ENCODE results near the gene SYK.
"Not testable (repeated sequence)": the region's sequence is repeated elsewhere in the genome, so short reads cannot be mapped to it uniquely, and the experiment has no call there.

SYK gene

DNA sequence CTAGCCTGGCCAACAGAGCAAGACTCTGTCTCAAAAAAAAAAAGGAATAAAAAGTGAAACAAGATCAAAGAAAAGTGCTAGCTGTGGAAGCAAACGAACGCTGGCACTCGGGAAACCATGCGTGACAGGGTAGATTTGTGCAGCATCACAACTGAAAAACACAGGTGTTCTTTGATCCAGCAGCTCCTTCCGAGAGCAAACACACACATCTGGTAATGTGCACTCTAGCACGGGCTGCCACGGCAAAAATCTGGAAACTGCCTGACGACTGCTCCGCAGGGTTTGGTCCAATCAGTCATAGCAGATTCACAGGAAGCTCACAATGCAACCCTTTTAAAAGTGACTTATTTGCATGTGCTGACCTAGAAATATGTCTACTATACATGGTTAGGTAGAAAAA, 80.0 kb downstream of the SYK start:
- Histone ChIP-seq H3K9me3 (ENCODE audit: control insufficient read depth, low read length) (no peaks in the 10 kb centered on the region), H3K36me3 (ENCODE audit: control insufficient read depth, insufficient read depth, low read length) (no peaks in the 10 kb centered on the region), H3K27me3 (replicated peaks; ENCODE audit: control insufficient read depth, insufficient read depth, low read length, poor library complexity, severe bottlenecking) (no peaks in the 10 kb centered on the region), H3K4me1 (ENCODE audit: control insufficient read depth, insufficient read depth, low read length, poor library complexity, severe bottlenecking) (no peaks in the 10 kb centered on the region), H3K27ac (ENCODE audit: insufficient read depth, low read length, poor library complexity, severe bottlenecking) (no peak overlapping the region), H3K4me3 (ENCODE audit: insufficient read depth, low read depth, low read length, poor library complexity, severe bottlenecking) (no peak overlapping the region)
- DNase-seq, result no peak

DNA sequence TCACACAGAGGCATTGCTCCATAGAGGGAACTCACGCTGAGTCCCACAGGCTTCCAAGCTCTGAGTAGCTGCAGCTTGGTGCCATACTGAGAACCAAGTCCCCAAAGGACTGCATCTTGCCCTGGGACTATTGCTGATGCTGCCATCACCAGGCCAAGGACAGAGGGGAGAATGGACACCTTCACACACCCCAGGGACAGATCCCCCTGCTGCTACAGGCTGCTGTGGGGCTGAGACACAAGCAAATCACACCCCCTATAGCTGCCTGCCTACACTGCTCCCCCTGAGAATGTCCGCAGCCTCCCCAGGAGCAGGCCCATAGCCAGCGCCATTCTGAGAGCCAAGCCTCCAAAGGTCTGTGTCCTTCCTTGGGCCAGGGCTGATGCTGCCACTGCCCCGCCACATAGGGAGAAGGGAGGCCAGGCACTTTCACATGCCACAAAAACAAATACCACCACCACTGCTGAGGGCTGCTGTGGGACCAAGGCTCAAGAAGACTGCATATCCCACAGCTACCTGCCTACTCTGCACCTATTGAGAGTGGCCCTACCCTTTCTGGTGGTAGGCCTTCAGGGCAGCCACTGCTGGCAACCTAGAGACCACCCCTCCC, 81.5 kb downstream of the SYK start:
- DNase-seq, result no peak
- Histone ChIP-seq H3K27ac (ENCODE audit: insufficient read depth, low read length, poor library complexity, severe bottlenecking) (no peak overlapping the region), H3K36me3 (ENCODE audit: control insufficient read depth, insufficient read depth, low read length) (no peaks in the 10 kb centered on the region), H3K27me3 (replicated peaks; ENCODE audit: control insufficient read depth, insufficient read depth, low read length, poor library complexity, severe bottlenecking) (no peaks in the 10 kb centered on the region), H3K9me3 (ENCODE audit: control insufficient read depth, low read length) (no peaks in the 10 kb centered on the region), H3K4me1 (ENCODE audit: control insufficient read depth, insufficient read depth, low read length, poor library complexity, severe bottlenecking) (no peaks in the 10 kb centered on the region), H3K4me3 (ENCODE audit: insufficient read depth, low read depth, low read length, poor library complexity, severe bottlenecking) (no peak overlapping the region)

- H3K9me3 ChIP-seq (ENCODE audit: control insufficient read depth, low read length), result no peaks in the 10 kb centered on the region
- no peaks in the 10 kb centered on the region for H3K4me1 ChIP-seq (ENCODE audit: control insufficient read depth, insufficient read depth, low read length, poor library complexity, severe bottlenecking)
- no peak for DNase-seq
- no peak overlapping the region for H3K4me3 ChIP-seq (ENCODE audit: insufficient read depth, low read depth, low read length, poor library complexity, severe bottlenecking)
- no peaks in the 10 kb centered on the region for H3K27me3 ChIP-seq (replicated peaks; ENCODE audit: control insufficient read depth, insufficient read depth, low read length, poor library complexity, severe bottlenecking)
- H3K27ac ChIP-seq (ENCODE audit: insufficient read depth, low read length, poor library complexity, severe bottlenecking), result no peak overlapping the region
- no peaks in the 10 kb centered on the region for H3K36me3 ChIP-seq (ENCODE audit: control insufficient read depth, insufficient read depth, low read length)
Observed at GRCh38 chr9:90883661-90884060, 82.0 kb downstream of the SYK start.

GRCh38 chr9:90884178-90884577, 82.6 kb downstream of the SYK start:
- no peak overlapping the region for H3K27ac ChIP-seq (ENCODE audit: insufficient read depth, low read length, poor library complexity, severe bottlenecking)

DNA sequence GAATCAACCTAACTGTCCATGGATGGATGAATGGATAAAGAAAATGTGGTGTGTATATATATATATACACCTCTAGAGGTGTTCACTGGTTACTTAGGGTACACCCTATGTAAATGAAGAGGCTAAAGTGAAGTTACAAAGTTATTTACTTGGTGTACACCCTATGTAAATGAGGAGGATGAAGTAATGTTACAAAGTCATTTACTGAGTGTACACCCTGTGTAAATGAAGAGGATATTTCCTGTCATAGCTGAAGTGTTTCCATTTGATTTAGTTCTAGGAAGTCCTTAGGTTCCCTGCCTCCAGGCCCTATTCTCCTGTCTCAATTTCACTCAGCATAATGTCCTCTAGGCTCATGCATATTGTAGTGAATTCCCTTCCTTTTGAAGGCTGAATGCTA, 85.2 kb downstream of the SYK start:
- not testable (repeated sequence) for H3K27me3 ChIP-seq (replicated peaks; ENCODE audit: control insufficient read depth, insufficient read depth, low read length, poor library complexity, severe bottlenecking); H3K4me1 ChIP-seq (ENCODE audit: control insufficient read depth, insufficient read depth, low read length, poor library complexity, severe bottlenecking); DNase-seq; H3K4me3 ChIP-seq (ENCODE audit: insufficient read depth, low read depth, low read length, poor library complexity, severe bottlenecking); H3K27ac ChIP-seq (ENCODE audit: insufficient read depth, low read length, poor library complexity, severe bottlenecking); H3K36me3 ChIP-seq (ENCODE audit: control insufficient read depth, insufficient read depth, low read length); H3K9me3 ChIP-seq (ENCODE audit: control insufficient read depth, low read length)

More at GRCh38 chr9:90884178-90884577, 82.6 kb downstream of the SYK start:
- Histone ChIP-seq H3K9me3 (ENCODE audit: control insufficient read depth, low read length) (no peaks in the 10 kb centered on the region), H3K27me3 (replicated peaks; ENCODE audit: control insufficient read depth, insufficient read depth, low read length, poor library complexity, severe bottlenecking) (no peaks in the 10 kb centered on the region), H3K4me1 (ENCODE audit: control insufficient read depth, insufficient read depth, low read length, poor library complexity, severe bottlenecking) (no peaks in the 10 kb centered on the region), H3K4me3 (ENCODE audit: insufficient read depth, low read depth, low read length, poor library complexity, severe bottlenecking) (no peak overlapping the region), H3K36me3 (ENCODE audit: control insufficient read depth, insufficient read depth, low read length) (no peaks in the 10 kb centered on the region)
- no peak for DNase-seq

DNA sequence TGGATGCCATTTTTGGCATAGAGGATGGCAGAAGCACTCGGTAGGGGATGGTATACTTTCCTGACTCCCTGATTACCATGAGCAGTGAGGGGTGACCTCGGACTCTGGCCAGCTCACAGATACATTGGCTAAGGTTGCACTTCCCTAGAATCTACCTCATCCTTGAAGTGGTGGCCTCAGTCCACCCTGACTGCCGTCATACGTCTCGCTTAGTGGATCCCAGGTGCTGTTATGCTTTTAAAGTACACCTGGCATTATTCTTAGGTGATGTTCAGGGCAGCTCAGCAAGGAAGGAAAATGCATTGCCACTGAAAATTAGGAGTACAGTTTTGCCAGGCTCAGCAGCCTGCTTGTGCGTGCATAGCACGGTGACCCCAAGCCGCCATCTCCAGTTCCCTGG, 87.3 kb downstream of the SYK start:
- Histone ChIP-seq H3K4me3 (ENCODE audit: insufficient read depth, low read depth, low read length, poor library complexity, severe bottlenecking) (no peak overlapping the region), H3K27me3 (replicated peaks; ENCODE audit: control insufficient read depth, insufficient read depth, low read length, poor library complexity, severe bottlenecking) (no peaks in the 10 kb centered on the region), H3K27ac (ENCODE audit: insufficient read depth, low read length, poor library complexity, severe bottlenecking) (no peak overlapping the region), H3K4me1 (ENCODE audit: control insufficient read depth, insufficient read depth, low read length, poor library complexity, severe bottlenecking) (no peaks in the 10 kb centered on the region), H3K9me3 (ENCODE audit: control insufficient read depth, low read length) (no peaks in the 10 kb centered on the region), H3K36me3 (ENCODE audit: control insufficient read depth, insufficient read depth, low read length) (no peaks in the 10 kb centered on the region)
- no peak for DNase-seq

DNA sequence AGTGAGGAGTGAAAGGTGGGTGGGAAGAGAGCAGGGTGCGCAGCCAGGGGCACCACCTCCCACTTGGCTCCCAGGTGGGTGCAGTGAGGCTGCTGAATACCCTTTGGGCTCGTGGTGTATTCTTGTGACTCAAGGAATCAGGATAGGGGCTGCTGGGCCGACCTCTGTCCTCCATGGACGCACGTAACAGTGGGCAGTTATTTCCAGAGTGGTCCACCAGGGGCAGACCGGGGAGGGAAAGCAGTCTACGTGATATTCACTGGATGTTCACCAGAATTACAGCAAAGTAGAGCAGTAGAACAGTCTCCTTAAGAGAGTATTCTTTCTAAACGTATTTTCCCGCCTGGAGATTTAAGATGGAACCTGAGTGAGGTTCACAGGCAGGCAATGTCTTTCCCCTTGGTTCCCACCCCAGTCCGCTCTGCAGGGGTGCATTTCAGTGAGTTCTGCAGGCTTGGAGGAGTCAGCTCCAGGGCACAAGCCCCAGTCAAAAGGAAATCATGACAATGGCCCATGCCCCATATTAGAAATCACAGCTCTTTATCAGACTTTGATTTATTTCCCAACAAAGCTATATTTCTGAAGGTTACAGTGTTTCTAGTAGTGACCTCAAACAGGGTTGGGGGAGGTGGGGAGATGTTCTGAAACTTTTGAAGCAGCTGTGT, 88.7 kb downstream of the SYK start:
- H3K36me3 ChIP-seq (ENCODE audit: control insufficient read depth, insufficient read depth, low read length), result no peaks in the 10 kb centered on the region
- no peaks in the 10 kb centered on the region for H3K9me3 ChIP-seq (ENCODE audit: control insufficient read depth, low read length)
- DNase-seq, result no peak
- no peak overlapping the region for H3K4me3 ChIP-seq (ENCODE audit: insufficient read depth, low read depth, low read length, poor library complexity, severe bottlenecking)
- H3K27ac ChIP-seq (ENCODE audit: insufficient read depth, low read length, poor library complexity, severe bottlenecking), result no peak overlapping the region
- H3K4me1 ChIP-seq (ENCODE audit: control insufficient read depth, insufficient read depth, low read length, poor library complexity, severe bottlenecking), result no peaks in the 10 kb centered on the region
- H3K27me3 ChIP-seq (replicated peaks; ENCODE audit: control insufficient read depth, insufficient read depth, low read length, poor library complexity, severe bottlenecking), result no peaks in the 10 kb centered on the region

DNA sequence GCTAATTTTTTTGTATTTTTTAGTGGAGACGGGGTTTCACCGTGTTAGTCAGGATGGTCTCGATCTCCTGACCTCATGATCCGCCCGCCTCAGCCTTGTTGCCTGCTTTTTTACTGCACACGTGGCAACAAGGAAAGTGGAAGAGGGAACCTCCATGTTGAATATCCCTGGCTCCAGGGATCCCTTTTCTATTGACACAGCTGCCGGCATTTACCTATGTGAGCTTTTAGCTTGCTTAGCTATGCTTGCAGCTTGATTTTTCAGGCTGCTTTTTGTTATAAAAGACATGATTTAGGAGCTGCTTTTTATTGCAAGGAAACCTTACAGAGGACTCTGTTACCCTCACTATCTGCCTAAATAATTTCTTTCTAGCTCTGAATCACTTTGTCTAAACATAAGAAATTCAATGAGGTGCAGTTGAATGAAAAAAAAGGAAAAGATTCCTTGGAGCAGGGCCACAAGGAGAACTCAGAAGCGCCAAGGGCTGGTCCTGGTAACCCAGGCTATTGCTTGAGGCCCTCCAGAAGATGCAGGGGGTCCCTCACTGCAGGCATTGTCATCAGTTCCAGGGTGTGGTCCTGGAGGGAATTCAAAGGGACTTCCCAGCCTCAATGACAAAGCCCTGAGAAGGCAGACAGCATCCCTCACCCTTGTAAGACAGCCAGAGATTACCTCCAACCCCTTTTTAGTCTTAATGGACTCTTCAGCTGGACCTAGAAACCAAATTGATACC, 89.9 kb downstream of the SYK start:
- H3K36me3 ChIP-seq (ENCODE audit: control insufficient read depth, insufficient read depth, low read length), result no peaks in the 10 kb centered on the region
- no peaks in the 10 kb centered on the region for H3K27me3 ChIP-seq (replicated peaks; ENCODE audit: control insufficient read depth, insufficient read depth, low read length, poor library complexity, severe bottlenecking)
- H3K4me1 ChIP-seq (ENCODE audit: control insufficient read depth, insufficient read depth, low read length, poor library complexity, severe bottlenecking), result no peaks in the 10 kb centered on the region
- DNase-seq, result no peak
- H3K27ac ChIP-seq (ENCODE audit: insufficient read depth, low read length, poor library complexity, severe bottlenecking), result no peak overlapping the region
- no peak overlapping the region for H3K4me3 ChIP-seq (ENCODE audit: insufficient read depth, low read depth, low read length, poor library complexity, severe bottlenecking)
- H3K9me3 ChIP-seq (ENCODE audit: control insufficient read depth, low read length), result no peaks in the 10 kb centered on the region

- Histone ChIP-seq H3K4me1 (ENCODE audit: control insufficient read depth, insufficient read depth, low read length, poor library complexity, severe bottlenecking) (no peaks in the 10 kb centered on the region), H3K4me3 (ENCODE audit: insufficient read depth, low read depth, low read length, poor library complexity, severe bottlenecking) (no peak overlapping the region), H3K27me3 (replicated peaks; ENCODE audit: control insufficient read depth, insufficient read depth, low read length, poor library complexity, severe bottlenecking) (no peaks in the 10 kb centered on the region), H3K9me3 (ENCODE audit: control insufficient read depth, low read length) (no peaks in the 10 kb centered on the region), H3K36me3 (ENCODE audit: control insufficient read depth, insufficient read depth, low read length) (no peaks in the 10 kb centered on the region), H3K27ac (ENCODE audit: insufficient read depth, low read length, poor library complexity, severe bottlenecking) (no peak overlapping the region)
- no peak for DNase-seq
Observed at GRCh38 chr9:90892918-90893317, 91.3 kb downstream of the SYK start.

DNA sequence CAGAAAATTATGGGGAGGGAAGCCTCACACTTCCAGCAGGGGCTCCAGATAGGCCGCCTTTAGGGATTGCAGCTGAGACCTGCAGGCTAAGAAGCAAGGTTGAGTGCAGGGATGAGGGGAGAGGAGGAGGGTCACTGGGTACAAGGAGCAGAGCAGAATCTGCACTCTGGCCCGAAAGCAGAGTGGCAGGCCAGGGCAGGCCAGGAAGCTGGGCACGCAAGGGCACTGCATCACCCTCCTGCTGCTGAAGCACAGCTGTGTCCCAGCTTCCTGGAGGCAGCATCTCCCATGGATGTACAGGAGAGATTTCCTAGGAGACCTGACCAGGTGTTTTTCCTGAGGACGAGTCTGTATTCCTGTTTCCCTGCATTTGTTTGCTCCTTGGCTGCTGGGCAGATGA, 92.1 kb downstream of the SYK start:
- no peaks in the 10 kb centered on the region for H3K9me3 ChIP-seq (ENCODE audit: control insufficient read depth, low read length)
- no peak for DNase-seq
- no peak overlapping the region for H3K4me3 ChIP-seq (ENCODE audit: insufficient read depth, low read depth, low read length, poor library complexity, severe bottlenecking)
- no peak overlapping the region for H3K27ac ChIP-seq (ENCODE audit: insufficient read depth, low read length, poor library complexity, severe bottlenecking)
- no peaks in the 10 kb centered on the region for H3K4me1 ChIP-seq (ENCODE audit: control insufficient read depth, insufficient read depth, low read length, poor library complexity, severe bottlenecking)
- H3K27me3 ChIP-seq (replicated peaks; ENCODE audit: control insufficient read depth, insufficient read depth, low read length, poor library complexity, severe bottlenecking), result no peaks in the 10 kb centered on the region
- H3K36me3 ChIP-seq (ENCODE audit: control insufficient read depth, insufficient read depth, low read length), result no peaks in the 10 kb centered on the region

Measured in effector memory CD4-positive, alpha-beta T cell (primary cell).